Kidney epithelial cell (primary cell): Measurements from ENCODE around the gene KLHL4. TPM values are rescaled to one million over a fixed set of nuclear protein-coding genes. Genes with fewer than 3 reads are reported as not detected.

ENCODE experiments used
- DNase-seq: peaks from one replicate; pipeline ENCODE4 v3.0.0-alpha.2; 2010; ENCODE audit warnings: low read depth
- H3K27me3 ChIP-seq: 2 replicates; pipeline ENCODE4 v1.6.0; 2011; ENCODE audit warnings: low read length; ENCODE audit not compliant: control insufficient read depth, insufficient read depth
- H3K36me3 ChIP-seq: 2 replicates; pipeline ENCODE4 v1.5.1; 2011; ENCODE audit warnings: low read length; ENCODE audit not compliant: control insufficient read depth, insufficient read depth
- H3K4me3 ChIP-seq: 2 replicates; pipeline ENCODE4 v1.5.1; 2011; ENCODE audit warnings: low read depth, mild to moderate bottlenecking, control low read depth, low read length
- CTCF ChIP-seq: IDR thresholded peaks from 2 replicates; pipeline ENCODE4 v1.5.1; 2011; ENCODE audit warnings: mild to moderate bottlenecking, moderate library complexity, low read length, control low read depth, inconsistent platforms; ENCODE audit not compliant: insufficient read depth, poor library complexity, severe bottlenecking
- total RNA-seq: library from RNA; depleted of rRNA; stranded (reverse); fragments of >200 nt; gene quantifications from 2 replicates; pipeline ENCODE4 v1.2.3, GENCODE V29; 2015

The KLHL4 gene
- total RNA-seq, 1 donor from 2014 or later, result 1.1 TPM

DNA sequence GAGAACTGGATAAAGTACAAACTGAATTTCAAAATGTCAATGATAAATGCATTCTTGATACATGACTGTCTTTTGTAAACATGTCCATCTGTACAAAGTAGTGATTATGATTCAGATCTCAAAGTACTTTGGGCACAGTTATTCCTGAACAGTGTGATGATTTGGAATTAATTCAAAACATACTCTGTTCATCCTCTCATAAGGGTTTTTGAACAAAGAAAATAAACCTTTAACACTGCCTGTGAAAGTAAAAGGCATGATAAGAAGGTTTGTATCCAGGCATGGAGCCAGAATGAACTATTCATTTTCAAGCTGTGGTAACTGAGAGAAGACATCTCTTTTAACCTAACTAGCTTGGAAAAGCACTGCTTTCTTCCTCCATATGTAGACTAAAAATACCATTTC lies 883 bp upstream of the KLHL4 start:
- Histone ChIP-seq H3K27me3 (no peaks in the 10 kb centered on the region), H3K4me3 (no peak overlapping the region), H3K36me3 (no peaks in the 10 kb centered on the region)
- TF ChIP-seq CTCF, result no peak
- no peak for DNase-seq

DNA sequence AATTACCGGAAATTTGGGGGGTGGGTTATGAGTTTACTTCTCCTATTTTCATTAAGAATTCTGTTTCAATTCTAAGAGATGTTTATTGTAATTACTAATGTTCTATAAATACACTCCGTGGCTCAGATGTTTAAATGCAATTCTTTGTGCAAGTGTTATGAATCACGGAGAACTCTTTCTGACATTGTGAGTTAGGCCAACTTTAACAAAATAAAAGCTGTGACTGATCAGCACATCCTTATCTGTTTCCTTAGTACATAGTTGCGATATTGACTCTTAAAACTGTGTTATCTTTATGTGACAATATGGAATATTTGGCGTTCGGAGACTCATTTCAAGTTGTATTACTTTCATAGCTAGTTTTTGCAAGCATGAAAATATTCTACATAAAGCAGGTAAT lies 902 bp downstream of the KLHL4 start:
- Histone ChIP-seq H3K27me3 (no peaks in the 10 kb centered on the region), H3K4me3 (peak overlapping the region; percentile 42), H3K36me3 (no peaks in the 10 kb centered on the region)
- DNase-seq, result no peak
- TF ChIP-seq CTCF, result no peak

- Histone ChIP-seq H3K4me3 (no peak overlapping the region), H3K27me3 (no peaks in the 10 kb centered on the region), H3K36me3 (no peaks in the 10 kb centered on the region)
- TF ChIP-seq CTCF, result no peak
- DNase-seq, result no peak
Measured at GRCh38 chrX:87525771-87526229, 8.2 kb downstream of the KLHL4 start.

DNA sequence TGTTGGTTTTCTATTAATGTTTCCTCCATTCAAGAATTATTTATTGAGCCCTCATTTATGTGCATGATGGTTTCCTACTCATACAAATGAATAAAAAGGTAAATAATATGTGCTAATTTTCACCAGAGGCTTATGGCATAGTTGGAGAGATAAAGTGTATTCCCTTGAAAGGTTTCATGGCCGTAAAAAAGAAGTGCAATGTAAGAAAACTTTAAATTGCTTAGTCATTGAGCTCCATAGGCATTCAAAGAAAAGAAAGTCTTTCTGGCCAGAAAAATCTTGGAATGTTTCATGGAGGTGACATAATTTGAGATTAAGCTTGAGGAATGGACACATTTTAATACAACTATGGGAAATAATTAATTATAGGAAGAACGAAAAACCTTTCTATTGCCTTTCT lies 8.7 kb downstream of the KLHL4 start:
- DNase-seq, result no peak
- Histone ChIP-seq H3K27me3 (no peaks in the 10 kb centered on the region), H3K36me3 (no peaks in the 10 kb centered on the region), H3K4me3 (no peak overlapping the region)
- TF ChIP-seq CTCF, result no peak

DNA sequence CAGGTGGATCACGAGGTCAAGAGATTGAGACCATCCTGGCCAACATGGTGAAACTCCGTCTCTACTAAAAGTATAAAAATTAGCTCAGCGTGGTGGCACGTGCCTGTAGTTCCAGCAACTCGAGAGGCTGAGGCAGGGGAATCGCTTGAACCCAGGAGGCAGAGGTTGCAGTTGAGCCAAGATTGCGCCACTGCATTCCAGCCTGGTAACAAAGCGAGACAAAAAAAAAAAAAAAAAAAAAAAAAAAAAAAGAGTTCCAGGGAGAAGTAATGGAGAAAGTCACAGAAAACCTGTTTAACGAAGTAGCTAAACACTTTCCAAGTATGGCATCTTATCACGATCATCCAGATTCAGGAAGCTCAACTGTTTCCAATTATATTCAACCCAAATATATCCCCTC lies 10.9 kb downstream of the KLHL4 start:
- Histone ChIP-seq H3K4me3 (no peak overlapping the region), H3K27me3 (no peaks in the 10 kb centered on the region), H3K36me3 (no peaks in the 10 kb centered on the region)
- DNase-seq, result no peak
- no peak for TF ChIP-seq CTCF

DNA sequence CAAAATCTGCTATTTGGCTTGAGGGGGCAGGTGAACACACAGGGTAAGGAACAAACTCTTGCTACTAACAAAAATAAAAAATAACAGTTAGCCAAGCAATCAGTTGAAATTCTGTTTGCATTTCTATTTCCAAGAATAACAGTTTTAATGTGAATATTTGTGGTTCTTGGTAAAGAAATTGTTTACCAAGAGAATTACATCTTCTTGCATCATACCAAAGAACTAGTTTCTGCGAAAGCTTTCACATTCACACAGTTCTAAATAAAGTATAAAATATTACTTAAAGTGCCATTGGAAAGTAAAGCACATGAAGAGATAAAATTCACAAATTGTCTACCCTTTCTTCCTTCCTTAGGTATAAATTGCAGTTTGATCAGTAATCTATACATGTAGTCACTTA lies 54.4 kb downstream of the KLHL4 start:
- no peak for TF ChIP-seq CTCF
- no peaks in the 10 kb centered on the region for H3K27me3 ChIP-seq

More for the DNA sequence above, 54.4 kb downstream of the KLHL4 start:
- Histone ChIP-seq H3K4me3 (no peak overlapping the region), H3K36me3 (no peaks in the 10 kb centered on the region)
- no peak for DNase-seq
